Measurements from ENCODE around the gene RERG.

The RERG gene

GRCh38 chr12:15186597-15186996 is 34.6 kb downstream of the RERG start:
- DNase-seq (ENCODE audit: low spot score): no peak

GRCh38 chr12:15184484-15184883 is 36.7 kb downstream of the RERG start:
- no peak for DNase-seq (ENCODE audit: low spot score)

GRCh38 chr12:15183821-15184220 is 37.4 kb downstream of the RERG start:
- DNase-seq (ENCODE audit: low spot score): no peak

GRCh38 chr12:15181017-15181683 is 40.1 kb downstream of the RERG start:
- no peak for DNase-seq (ENCODE audit: low spot score)

- DNase-seq (ENCODE audit: low spot score): no peak
Measured at GRCh38 chr12:15180325-15180724, 40.9 kb downstream of the RERG start.

GRCh38 chr12:15179672-15180071 is 41.5 kb downstream of the RERG start:
- no peak for DNase-seq (ENCODE audit: low spot score)

GRCh38 chr12:15173142-15173541 is 48.1 kb downstream of the RERG start:
- DNase-seq (ENCODE audit: low spot score): no peak

- DNase-seq (ENCODE audit: low spot score): no peak
Measured at GRCh38 chr12:15172060-15172822, 49.0 kb downstream of the RERG start.

GRCh38 chr12:15171012-15171655 is 50.1 kb downstream of the RERG start:
- DNase-seq (ENCODE audit: low spot score): no peak

GRCh38 chr12:15168026-15168678 is 53.1 kb downstream of the RERG start:
- no peak for DNase-seq (ENCODE audit: low spot score)

GRCh38 chr12:15165012-15165659 is 56.1 kb downstream of the RERG start:
- DNase-seq (ENCODE audit: low spot score): no peak

GRCh38 chr12:15163030-15163976 is 57.9 kb downstream of the RERG start:
- DNase-seq (ENCODE audit: low spot score): no peak

GRCh38 chr12:15158083-15158482 is 63.1 kb downstream of the RERG start:
- DNase-seq (ENCODE audit: low spot score): no peak

GRCh38 chr12:15157269-15157671 is 63.9 kb downstream of the RERG start:
- DNase-seq (ENCODE audit: low spot score): no peak

- no peak for DNase-seq (ENCODE audit: low spot score)
Measured at GRCh38 chr12:15155271-15155670, 65.9 kb downstream of the RERG start.

GRCh38 chr12:15154103-15154502 is 67.1 kb downstream of the RERG start:
- no peak for DNase-seq (ENCODE audit: low spot score)

GRCh38 chr12:15152868-15153267 is 68.3 kb downstream of the RERG start:
- DNase-seq (ENCODE audit: low spot score): no peak

GRCh38 chr12:15152456-15152855 is 68.8 kb downstream of the RERG start:
- no peak for DNase-seq (ENCODE audit: low spot score)

GRCh38 chr12:15151161-15152091 is 69.8 kb downstream of the RERG start:
- DNase-seq (ENCODE audit: low spot score): no peak

- DNase-seq (ENCODE audit: low spot score): no peak
Measured at GRCh38 chr12:15146585-15146984, 74.6 kb downstream of the RERG start.

Data from iPS-NIHi11 (cell line).